ENCODE results near the gene ALDH3A1. TPM values are rescaled to one million over a fixed set of nuclear protein-coding genes. Genes with fewer than 3 reads are reported as not detected.

The ALDH3A1 gene
- total RNA-seq, 1 experiment from 2014 or later: 20.0 TPM

DNA sequence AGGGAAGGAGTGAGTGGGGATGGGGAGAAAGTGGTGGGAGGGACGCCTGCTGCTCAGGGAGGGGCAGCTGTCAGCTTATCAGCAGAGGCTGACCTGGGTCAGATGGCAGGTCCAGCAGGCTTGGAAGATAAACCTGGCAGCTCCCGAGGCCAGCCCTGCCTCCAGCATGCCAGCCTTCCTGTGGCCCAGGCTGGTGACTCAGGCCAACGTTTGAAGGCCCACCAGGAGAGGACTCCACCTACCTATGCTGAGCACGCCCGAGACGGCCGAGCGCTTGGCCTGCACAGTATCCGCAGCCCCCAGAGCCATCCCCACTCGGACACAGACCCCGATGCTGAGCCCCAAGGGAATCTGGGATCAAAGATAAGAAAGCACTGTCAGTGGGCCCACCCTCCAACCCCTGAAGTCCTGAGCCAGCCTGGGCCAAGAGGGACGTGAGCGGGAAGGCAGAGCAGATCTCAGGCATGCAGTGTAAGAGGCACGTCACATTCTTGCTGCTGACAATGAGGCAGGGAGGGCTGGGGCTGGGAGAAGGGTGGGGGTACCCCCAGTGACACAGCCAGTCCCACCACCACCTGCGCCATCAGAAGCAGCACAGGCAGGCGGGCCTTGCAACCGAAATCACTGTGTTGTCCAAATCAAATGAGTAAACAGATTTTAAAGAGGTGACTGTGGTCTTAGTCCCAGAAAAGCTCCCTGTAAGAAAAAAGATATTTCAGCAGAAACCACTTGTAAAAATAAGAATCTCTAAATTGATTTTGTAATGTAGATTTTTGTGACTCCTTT is 44.1 kb downstream of the ALDH3A1 start:
- DNase-seq (ENCODE audit: low spot score): no peak

- DNase-seq (ENCODE audit: low spot score): no peak
These were observed 44.8 kb downstream of the ALDH3A1 start for GRCh38 chr17:19703106-19703827.

- DNase-seq (ENCODE audit: low spot score): no peak
These were observed 45.9 kb downstream of the ALDH3A1 start for GRCh38 chr17:19702217-19702641.

Other genes with a start within 250 kb of the ALDH3A1 start
- not detected in 2 replicates for gene SLC47A1, start 214.4 kb downstream of the ALDH3A1 start, total RNA-seq (2014; rRNA removed; shearing (Covaris generic))
- 86.4 and 101 TPM in 2 replicates for gene ALDH3A2, start 99.5 kb downstream of the ALDH3A1 start, total RNA-seq (2014; rRNA removed; shearing (Covaris generic))
- gene SLC47A2, start 31.7 kb downstream of the ALDH3A1 start, total RNA-seq (2014; rRNA removed; shearing (Covaris generic)): 0.05 TPM in 1 of 2 replicates, not detected in the other
- 0.13 and 1.5 TPM in 2 replicates for gene ULK2, start 119.6 kb upstream of the ALDH3A1 start, total RNA-seq (2014; rRNA removed; shearing (Covaris generic))
- 4.4 and 5.9 TPM in 2 replicates for gene AKAP10, start 229.5 kb upstream of the ALDH3A1 start, total RNA-seq (2014; rRNA removed; shearing (Covaris generic))

Data from HT-29 (cell line).